Adrenal gland (tissue), 5 donors: ENCODE data around the gene RSAD1.

ENCODE experiments used
- CTCF ChIP-seq, 6 experiments: fragments of 450-650 bp in 4 of 6; fragments of 200-600 bp in 2 of 6; sonication (generic) in 1 of 6; IDR thresholded peaks; 1 replicate in 5 of 6; 2 replicates in 1 of 6; pipeline versions ENCODE4 v1.5.1 to v1.8.0; 2016 to 2021; ENCODE audit warnings: antibody characterized with exemption in 6 of 6, mild to moderate bottlenecking in 2 of 6, moderate library complexity in 1 of 6
- POLR2A ChIP-seq, 2 donors: fragments of 450-650 bp; IDR thresholded peaks; one replicate each; pipeline ENCODE4 v1.6.1; 2017; ENCODE audit warnings: antibody characterized with exemption in 2 of 2, mild to moderate bottlenecking in 2 of 2, moderate library complexity in 1 of 2
- donor health status: DM: no; HTN: no; CAD: no.

- TF ChIP-seq CTCF (IDR thresholded peaks at IDR 0.05) (no peak), POLR2A (IDR thresholded peaks at IDR 0.05) (no peak)
These were observed 7.4 kb upstream of the RSAD1 start for GRCh38 chr17:50471009-50471905.
